ENCODE measurements around the gene DPYSL4.

The DPYSL4 gene

DNA sequence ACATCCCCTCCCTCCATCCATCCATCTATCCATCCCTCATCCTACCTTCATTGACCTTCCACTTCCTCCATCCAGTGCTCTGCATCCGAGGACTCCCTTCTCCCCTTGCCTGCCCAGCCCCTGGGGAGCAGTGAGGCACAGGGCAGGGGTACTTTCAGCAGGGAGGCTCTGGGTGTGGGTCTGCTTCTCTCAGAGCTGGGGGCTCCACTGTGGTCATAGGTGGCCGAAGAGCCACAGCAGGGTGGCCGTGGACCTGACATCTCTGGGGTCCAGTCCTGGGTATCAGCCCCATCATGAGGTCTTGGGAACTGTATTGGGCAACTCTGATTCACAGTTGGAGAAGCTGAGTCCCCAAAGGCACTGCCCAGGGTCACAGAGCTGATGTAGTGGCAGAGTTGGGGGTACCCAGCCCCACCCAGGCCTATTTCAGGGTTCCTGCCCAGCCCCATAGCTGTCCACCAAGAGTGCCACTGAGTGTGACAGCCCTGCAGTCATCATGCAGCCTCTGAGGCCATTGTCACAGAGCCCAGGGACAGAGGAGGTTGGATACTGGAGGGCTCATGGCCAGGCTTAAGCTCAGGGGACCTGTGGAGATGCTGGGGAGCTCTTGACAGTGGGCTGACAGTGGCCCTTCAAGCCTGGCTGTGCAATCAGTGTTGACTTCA lies 35.3 kb upstream of the DPYSL4 start:
- H3K9ac ChIP-seq (ENCODE audit: low read depth, low read length): no peak overlapping the region

GRCh38 chr10:132151951-132152505 lies 34.7 kb upstream of the DPYSL4 start:
- H3K27ac ChIP-seq (ENCODE audit: low read depth, low read length): no peak overlapping the region
- H3K9me3 ChIP-seq (ENCODE audit: control insufficient read depth, insufficient read depth, low read length): no peaks in the 10 kb centered on the region
- no peaks in the 10 kb centered on the region for H3K4me1 ChIP-seq (ENCODE audit: control insufficient read depth, insufficient read depth, low read length)
- no peaks in the 10 kb centered on the region for H3K36me3 ChIP-seq (ENCODE audit: control insufficient read depth, insufficient read depth, low read length)
- H3K27me3 ChIP-seq (ENCODE audit: control insufficient read depth, insufficient read depth, low read length): no peaks in the 10 kb centered on the region
- no peak overlapping the region for H3K9ac ChIP-seq (ENCODE audit: low read depth, low read length)
- no peak overlapping the region for H3K4me3 ChIP-seq (ENCODE audit: low read depth, low read length)

More for the DNA sequence above, 35.3 kb upstream of the DPYSL4 start:
- no peaks in the 10 kb centered on the region for H3K36me3 ChIP-seq (ENCODE audit: control insufficient read depth, insufficient read depth, low read length)
- H3K27me3 ChIP-seq (ENCODE audit: control insufficient read depth, insufficient read depth, low read length): no peaks in the 10 kb centered on the region
- no peak overlapping the region for H3K4me3 ChIP-seq (ENCODE audit: low read depth, low read length)
- no peaks in the 10 kb centered on the region for H3K4me1 ChIP-seq (ENCODE audit: control insufficient read depth, insufficient read depth, low read length)
- H3K9me3 ChIP-seq (ENCODE audit: control insufficient read depth, insufficient read depth, low read length): no peaks in the 10 kb centered on the region
- no peak overlapping the region for H3K27ac ChIP-seq (ENCODE audit: low read depth, low read length)

- Histone ChIP-seq H3K4me3 (ENCODE audit: low read depth, low read length) (no peak overlapping the region), H3K36me3 (ENCODE audit: control insufficient read depth, insufficient read depth, low read length) (no peaks in the 10 kb centered on the region), H3K9me3 (ENCODE audit: control insufficient read depth, insufficient read depth, low read length) (no peaks in the 10 kb centered on the region), H3K27ac (ENCODE audit: low read depth, low read length) (no peak overlapping the region), H3K27me3 (ENCODE audit: control insufficient read depth, insufficient read depth, low read length) (no peaks in the 10 kb centered on the region), H3K9ac (ENCODE audit: low read depth, low read length) (no peak overlapping the region), H3K4me1 (ENCODE audit: control insufficient read depth, insufficient read depth, low read length) (no peaks in the 10 kb centered on the region)
Measured at GRCh38 chr10:132152896-132153580, 33.7 kb upstream of the DPYSL4 start.

DNA sequence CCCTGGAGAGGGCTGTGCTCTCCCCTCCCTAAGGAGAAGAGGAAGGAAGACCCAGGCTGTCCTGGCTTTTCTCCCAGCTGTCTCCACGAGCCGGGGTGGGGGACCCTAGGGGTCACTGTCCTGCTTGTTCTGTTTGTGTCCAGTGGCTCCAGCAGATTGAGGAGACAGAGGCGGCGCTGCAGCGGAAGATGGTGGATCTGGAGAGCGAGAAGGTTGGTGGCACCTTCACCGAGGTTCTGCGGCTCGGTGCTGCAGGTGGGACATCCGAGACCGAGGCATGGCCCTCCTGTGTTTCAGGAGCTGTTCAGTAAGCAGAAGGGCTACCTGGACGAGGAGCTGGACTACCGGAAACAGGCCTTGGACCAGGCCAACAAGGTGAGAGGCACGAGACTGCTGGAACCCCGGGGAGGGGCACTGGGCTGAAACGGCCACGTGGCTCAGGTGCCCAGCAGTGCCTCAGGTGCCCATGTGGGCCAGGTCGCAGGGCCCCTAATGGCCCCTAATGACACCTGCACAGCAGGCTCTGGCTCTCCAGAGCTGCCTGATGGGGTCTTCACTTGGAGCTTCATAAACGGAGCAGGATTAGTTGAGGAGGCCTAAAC lies 33.0 kb upstream of the DPYSL4 start:
- Histone ChIP-seq H3K4me3 (ENCODE audit: low read depth, low read length) (no peak overlapping the region), H3K27me3 (ENCODE audit: control insufficient read depth, insufficient read depth, low read length) (no peaks in the 10 kb centered on the region), H3K9me3 (ENCODE audit: control insufficient read depth, insufficient read depth, low read length) (no peaks in the 10 kb centered on the region), H3K36me3 (ENCODE audit: control insufficient read depth, insufficient read depth, low read length) (no peaks in the 10 kb centered on the region), H3K9ac (ENCODE audit: low read depth, low read length) (no peak overlapping the region), H3K4me1 (ENCODE audit: control insufficient read depth, insufficient read depth, low read length) (no peaks in the 10 kb centered on the region), H3K27ac (ENCODE audit: low read depth, low read length) (no peak overlapping the region)

GRCh38 chr10:132154440-132154839 lies 32.3 kb upstream of the DPYSL4 start:
- H3K27me3 ChIP-seq (ENCODE audit: control insufficient read depth, insufficient read depth, low read length): no peaks in the 10 kb centered on the region
- no peaks in the 10 kb centered on the region for H3K4me1 ChIP-seq (ENCODE audit: control insufficient read depth, insufficient read depth, low read length)
- H3K36me3 ChIP-seq (ENCODE audit: control insufficient read depth, insufficient read depth, low read length): no peaks in the 10 kb centered on the region
- no peak overlapping the region for H3K4me3 ChIP-seq (ENCODE audit: low read depth, low read length)
- H3K9me3 ChIP-seq (ENCODE audit: control insufficient read depth, insufficient read depth, low read length): no peaks in the 10 kb centered on the region
- H3K9ac ChIP-seq (ENCODE audit: low read depth, low read length): no peak overlapping the region
- H3K27ac ChIP-seq (ENCODE audit: low read depth, low read length): no peak overlapping the region

GRCh38 chr10:132154931-132155330 lies 31.8 kb upstream of the DPYSL4 start:
- Histone ChIP-seq H3K9ac (ENCODE audit: low read depth, low read length) (no peak overlapping the region), H3K27me3 (ENCODE audit: control insufficient read depth, insufficient read depth, low read length) (no peaks in the 10 kb centered on the region), H3K9me3 (ENCODE audit: control insufficient read depth, insufficient read depth, low read length) (no peaks in the 10 kb centered on the region), H3K4me3 (ENCODE audit: low read depth, low read length) (no peak overlapping the region), H3K36me3 (ENCODE audit: control insufficient read depth, insufficient read depth, low read length) (no peaks in the 10 kb centered on the region), H3K27ac (ENCODE audit: low read depth, low read length) (no peak overlapping the region), H3K4me1 (ENCODE audit: control insufficient read depth, insufficient read depth, low read length) (no peaks in the 10 kb centered on the region)

- no peak overlapping the region for H3K9ac ChIP-seq (ENCODE audit: low read depth, low read length)
- no peak overlapping the region for H3K27ac ChIP-seq (ENCODE audit: low read depth, low read length)
- no peaks in the 10 kb centered on the region for H3K36me3 ChIP-seq (ENCODE audit: control insufficient read depth, insufficient read depth, low read length)
- no peaks in the 10 kb centered on the region for H3K27me3 ChIP-seq (ENCODE audit: control insufficient read depth, insufficient read depth, low read length)
- no peaks in the 10 kb centered on the region for H3K9me3 ChIP-seq (ENCODE audit: control insufficient read depth, insufficient read depth, low read length)
- H3K4me1 ChIP-seq (ENCODE audit: control insufficient read depth, insufficient read depth, low read length): no peaks in the 10 kb centered on the region
- no peak overlapping the region for H3K4me3 ChIP-seq (ENCODE audit: low read depth, low read length)
Measured at GRCh38 chr10:132155723-132156381, 30.9 kb upstream of the DPYSL4 start.

DNA sequence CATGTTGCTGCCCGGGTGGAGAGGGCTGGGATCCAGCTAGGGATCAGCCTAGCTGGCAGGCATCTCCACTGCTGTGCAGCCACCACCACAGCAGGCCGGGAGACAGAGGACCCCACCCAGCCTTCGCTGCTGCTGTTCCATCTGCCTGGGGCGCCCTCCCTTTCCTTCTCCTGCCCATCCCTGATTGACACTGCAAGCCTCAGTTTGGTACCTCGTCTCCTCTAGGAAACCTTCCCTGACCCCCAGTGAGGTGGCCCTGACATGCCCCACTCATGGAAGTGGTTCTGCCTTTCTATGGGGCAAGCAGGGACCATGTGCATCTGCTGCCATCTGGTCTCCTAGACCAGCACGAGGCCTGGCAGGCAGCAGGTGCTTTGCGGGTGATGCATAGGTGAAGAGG lies 30.4 kb upstream of the DPYSL4 start:
- Histone ChIP-seq H3K36me3 (ENCODE audit: control insufficient read depth, insufficient read depth, low read length) (no peaks in the 10 kb centered on the region), H3K4me3 (ENCODE audit: low read depth, low read length) (no peak overlapping the region), H3K27me3 (ENCODE audit: control insufficient read depth, insufficient read depth, low read length) (no peaks in the 10 kb centered on the region), H3K4me1 (ENCODE audit: control insufficient read depth, insufficient read depth, low read length) (no peaks in the 10 kb centered on the region), H3K27ac (ENCODE audit: low read depth, low read length) (no peak overlapping the region), H3K9me3 (ENCODE audit: control insufficient read depth, insufficient read depth, low read length) (no peaks in the 10 kb centered on the region), H3K9ac (ENCODE audit: low read depth, low read length) (no peak overlapping the region)

DNA sequence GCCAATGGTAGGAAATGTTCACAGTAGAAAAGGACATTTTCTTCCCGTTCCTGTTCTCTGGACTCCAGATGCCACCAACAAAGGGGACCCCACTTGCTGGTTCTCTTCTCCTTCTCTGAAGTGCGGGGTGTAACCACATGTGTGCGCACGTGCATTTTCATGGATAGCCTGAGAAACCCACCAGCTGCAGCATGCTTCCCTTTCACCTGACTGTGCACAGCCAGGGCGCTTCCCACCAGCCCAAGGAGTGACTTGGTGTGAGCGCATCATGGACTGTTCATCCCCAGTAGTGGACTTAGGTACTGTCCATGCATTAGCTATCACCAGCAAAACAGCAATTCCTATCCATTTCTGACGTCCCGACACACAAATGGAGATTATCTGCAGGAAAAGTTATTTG lies 29.6 kb upstream of the DPYSL4 start:
- H3K27ac ChIP-seq (ENCODE audit: low read depth, low read length): no peak overlapping the region
- H3K9ac ChIP-seq (ENCODE audit: low read depth, low read length): no peak overlapping the region
- H3K4me3 ChIP-seq (ENCODE audit: low read depth, low read length): no peak overlapping the region
- H3K27me3 ChIP-seq (ENCODE audit: control insufficient read depth, insufficient read depth, low read length): no peaks in the 10 kb centered on the region
- no peaks in the 10 kb centered on the region for H3K36me3 ChIP-seq (ENCODE audit: control insufficient read depth, insufficient read depth, low read length)
- H3K9me3 ChIP-seq (ENCODE audit: control insufficient read depth, insufficient read depth, low read length): no peaks in the 10 kb centered on the region
- no peaks in the 10 kb centered on the region for H3K4me1 ChIP-seq (ENCODE audit: control insufficient read depth, insufficient read depth, low read length)

DNA sequence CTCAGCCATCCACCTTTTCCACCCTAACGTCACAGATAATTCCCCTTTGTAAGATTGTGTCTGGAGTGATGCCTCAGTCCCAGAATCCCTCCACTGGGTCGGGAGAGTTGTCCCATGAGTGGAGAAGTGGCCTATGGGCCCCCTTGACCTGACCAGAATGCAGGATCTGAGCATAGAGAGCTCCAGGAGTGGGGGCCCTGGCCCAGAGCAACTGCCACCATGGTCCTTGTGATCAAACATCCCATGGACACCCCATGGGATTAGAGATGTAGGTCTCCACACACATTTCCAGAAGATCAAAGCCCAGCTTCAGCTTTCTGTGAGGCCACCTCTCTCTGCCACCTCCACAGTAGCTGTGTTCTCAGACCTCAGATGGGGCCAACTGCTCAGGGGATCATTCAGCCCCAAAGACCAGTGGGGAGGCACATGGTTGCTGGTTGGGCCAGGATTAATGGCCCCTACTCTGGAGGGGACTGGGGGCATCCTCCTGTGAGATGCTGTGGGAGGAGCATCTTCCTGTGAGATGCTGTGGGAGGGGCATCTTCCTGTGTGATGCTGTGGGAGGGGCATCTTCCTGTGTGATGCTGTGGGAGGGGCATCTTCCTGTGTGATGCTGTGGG lies 28.5 kb upstream of the DPYSL4 start:
- H3K4me1 ChIP-seq (ENCODE audit: control insufficient read depth, insufficient read depth, low read length): peaks cover 6% of the 10 kb centered on the region; the same call in 1 of the 2 replicates
- no peaks in the 10 kb centered on the region for H3K36me3 ChIP-seq (ENCODE audit: control insufficient read depth, insufficient read depth, low read length)
- H3K4me3 ChIP-seq (ENCODE audit: low read depth, low read length): no peak overlapping the region
- no peak overlapping the region for H3K9ac ChIP-seq (ENCODE audit: low read depth, low read length)
- no peaks in the 10 kb centered on the region for H3K27me3 ChIP-seq (ENCODE audit: control insufficient read depth, insufficient read depth, low read length)
- no peak overlapping the region for H3K27ac ChIP-seq (ENCODE audit: low read depth, low read length)
- H3K9me3 ChIP-seq (ENCODE audit: control insufficient read depth, insufficient read depth, low read length): no peaks in the 10 kb centered on the region
